Measurements from ENCODE around the gene GAL3ST2.
A peak's percentile ranks its signal among the peaks of the same experiment; 100 is the strongest.
"Not testable (repeated sequence)": the region's sequence is repeated elsewhere in the genome, so short reads cannot be mapped to it uniquely, and the experiment has no call there.

Gene GAL3ST2

GRCh38 chr2:241788572-241788971, 11.9 kb downstream of the GAL3ST2 start:
- peak overlapping the region; percentile 72 for H3K27ac Mint-ChIP-seq
- H3K4me3 Mint-ChIP-seq, result peak overlapping the region; percentile 21
- no peaks in the 10 kb centered on the region for H3K36me3 Mint-ChIP-seq

DNA sequence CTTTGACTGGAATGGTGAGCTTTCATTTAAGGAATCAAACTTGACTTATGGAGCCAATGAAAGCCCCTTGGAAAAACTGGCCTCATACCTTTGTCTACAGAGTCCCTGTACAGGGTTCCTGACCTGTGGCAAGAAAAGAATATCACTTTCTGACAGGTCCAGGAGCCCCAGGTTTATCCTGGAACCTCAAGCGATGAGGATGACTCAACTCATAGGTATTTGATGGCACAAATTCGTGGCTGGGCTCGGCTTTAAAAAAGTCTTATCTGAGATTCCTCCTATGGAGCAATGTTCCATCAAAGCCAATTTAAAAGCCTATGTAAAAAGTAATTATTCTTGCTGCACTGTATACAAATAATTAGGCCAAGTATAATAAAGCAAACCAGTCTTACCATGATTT, 14.8 kb downstream of the GAL3ST2 start:
- not testable (repeated sequence) for H3K9me3 Mint-ChIP-seq (ENCODE audit: low read depth); H3K4me3 Mint-ChIP-seq; H3K27me3 Mint-ChIP-seq; H3K27ac Mint-ChIP-seq; H3K36me3 Mint-ChIP-seq
- H3K4me1 Mint-ChIP-seq (ENCODE audit: low read depth), result peaks cover 21% of the 10 kb centered on the region

More at GRCh38 chr2:241788572-241788971, 11.9 kb downstream of the GAL3ST2 start:
- Mint-ChIP-seq H3K9me3 (ENCODE audit: low read depth) (no peaks in the 10 kb centered on the region), H3K4me1 (ENCODE audit: low read depth) (peaks cover 21% of the 10 kb centered on the region), H3K27me3 (no peaks in the 10 kb centered on the region)

- Mint-ChIP-seq H3K27ac (no peak overlapping the region), H3K4me1 (ENCODE audit: low read depth) (peaks cover 11% of the 10 kb centered on the region), H3K4me3 (no peak overlapping the region), H3K9me3 (ENCODE audit: low read depth) (no peaks in the 10 kb centered on the region), H3K27me3 (no peaks in the 10 kb centered on the region), H3K36me3 (no peaks in the 10 kb centered on the region)
Measured at GRCh38 chr2:241793385-241793784, 16.8 kb downstream of the GAL3ST2 start.

GRCh38 chr2:241794250-241794823, 17.7 kb downstream of the GAL3ST2 start:
- H3K27ac Mint-ChIP-seq, result no peak overlapping the region
- no peaks in the 10 kb centered on the region for H3K36me3 Mint-ChIP-seq
- H3K4me1 Mint-ChIP-seq (ENCODE audit: low read depth), result peaks cover 2% of the 10 kb centered on the region
- no peaks in the 10 kb centered on the region for H3K27me3 Mint-ChIP-seq
- no peak overlapping the region for H3K4me3 Mint-ChIP-seq
- H3K9me3 Mint-ChIP-seq (ENCODE audit: low read depth), result no peaks in the 10 kb centered on the region

GRCh38 chr2:241795021-241795999, 18.7 kb downstream of the GAL3ST2 start:
- no peaks in the 10 kb centered on the region for H3K36me3 Mint-ChIP-seq
- no peak overlapping the region for H3K27ac Mint-ChIP-seq

GRCh38 chr2:241796209-241796608, 19.6 kb downstream of the GAL3ST2 start:
- Mint-ChIP-seq H3K4me1 (ENCODE audit: low read depth) (no peaks in the 10 kb centered on the region), H3K27me3 (no peaks in the 10 kb centered on the region), H3K9me3 (ENCODE audit: low read depth) (no peaks in the 10 kb centered on the region), H3K27ac (no peak overlapping the region), H3K4me3 (no peak overlapping the region), H3K36me3 (no peaks in the 10 kb centered on the region)

More at GRCh38 chr2:241795021-241795999, 18.7 kb downstream of the GAL3ST2 start:
- H3K27me3 Mint-ChIP-seq, result no peaks in the 10 kb centered on the region
- no peaks in the 10 kb centered on the region for H3K4me1 Mint-ChIP-seq (ENCODE audit: low read depth)
- H3K4me3 Mint-ChIP-seq, result no peak overlapping the region
- H3K9me3 Mint-ChIP-seq (ENCODE audit: low read depth), result no peaks in the 10 kb centered on the region

- H3K27me3 Mint-ChIP-seq, result no peaks in the 10 kb centered on the region
- H3K27ac Mint-ChIP-seq, result no peak overlapping the region
- H3K9me3 Mint-ChIP-seq (ENCODE audit: low read depth), result no peaks in the 10 kb centered on the region
- no peaks in the 10 kb centered on the region for H3K4me1 Mint-ChIP-seq (ENCODE audit: low read depth)
- H3K36me3 Mint-ChIP-seq, result no peaks in the 10 kb centered on the region
- H3K4me3 Mint-ChIP-seq, result no peak overlapping the region
Measured at GRCh38 chr2:241796610-241797138, 20.1 kb downstream of the GAL3ST2 start.

GRCh38 chr2:241797441-241798080, 20.9 kb downstream of the GAL3ST2 start:
- Mint-ChIP-seq H3K36me3 (no peaks in the 10 kb centered on the region), H3K9me3 (ENCODE audit: low read depth) (no peaks in the 10 kb centered on the region), H3K27ac (no peak overlapping the region), H3K4me1 (ENCODE audit: low read depth) (no peaks in the 10 kb centered on the region), H3K4me3 (no peak overlapping the region), H3K27me3 (no peaks in the 10 kb centered on the region)

GRCh38 chr2:241798081-241798630, 21.5 kb downstream of the GAL3ST2 start:
- no peaks in the 10 kb centered on the region for H3K27me3 Mint-ChIP-seq

GRCh38 chr2:241798631-241799521, 22.3 kb downstream of the GAL3ST2 start:
- Mint-ChIP-seq H3K27me3 (no peaks in the 10 kb centered on the region), H3K27ac (no peak overlapping the region), H3K36me3 (no peaks in the 10 kb centered on the region)

More at GRCh38 chr2:241798081-241798630, 21.5 kb downstream of the GAL3ST2 start:
- H3K4me1 Mint-ChIP-seq (ENCODE audit: low read depth), result no peaks in the 10 kb centered on the region
- no peaks in the 10 kb centered on the region for H3K9me3 Mint-ChIP-seq (ENCODE audit: low read depth)
- H3K4me3 Mint-ChIP-seq, result no peak overlapping the region
- H3K27ac Mint-ChIP-seq, result no peak overlapping the region
- no peaks in the 10 kb centered on the region for H3K36me3 Mint-ChIP-seq

GRCh38 chr2:241799522-241800197, 23.0 kb downstream of the GAL3ST2 start:
- H3K4me3 Mint-ChIP-seq, result no peak overlapping the region
- H3K36me3 Mint-ChIP-seq, result no peaks in the 10 kb centered on the region
- no peaks in the 10 kb centered on the region for H3K27me3 Mint-ChIP-seq
- peaks cover 4% of the 10 kb centered on the region for H3K4me1 Mint-ChIP-seq (ENCODE audit: low read depth)
- no peaks in the 10 kb centered on the region for H3K9me3 Mint-ChIP-seq (ENCODE audit: low read depth)
- no peak overlapping the region for H3K27ac Mint-ChIP-seq

More at GRCh38 chr2:241798631-241799521, 22.3 kb downstream of the GAL3ST2 start:
- H3K9me3 Mint-ChIP-seq (ENCODE audit: low read depth), result no peaks in the 10 kb centered on the region
- H3K4me3 Mint-ChIP-seq, result no peak overlapping the region
- peaks cover 3% of the 10 kb centered on the region for H3K4me1 Mint-ChIP-seq (ENCODE audit: low read depth)

- not testable (repeated sequence) for H3K9me3 Mint-ChIP-seq (ENCODE audit: low read depth); H3K4me1 Mint-ChIP-seq (ENCODE audit: low read depth); H3K27me3 Mint-ChIP-seq; H3K36me3 Mint-ChIP-seq; H3K27ac Mint-ChIP-seq; H3K4me3 Mint-ChIP-seq
Measured at GRCh38 chr2:241800198-241800903, 23.7 kb downstream of the GAL3ST2 start.

Measured in activated naive CD8-positive, alpha-beta T cell (primary cell).